Measurements from ENCODE around the gene RAB29. TPM values are rescaled to one million over a fixed set of nuclear protein-coding genes. Genes with fewer than 3 reads are reported as not detected.

Gene RAB29
- total and polyA plus RNA-seq, 2 experiments from 2014 or later, result 6.5 to 7.2 TPM

DNA sequence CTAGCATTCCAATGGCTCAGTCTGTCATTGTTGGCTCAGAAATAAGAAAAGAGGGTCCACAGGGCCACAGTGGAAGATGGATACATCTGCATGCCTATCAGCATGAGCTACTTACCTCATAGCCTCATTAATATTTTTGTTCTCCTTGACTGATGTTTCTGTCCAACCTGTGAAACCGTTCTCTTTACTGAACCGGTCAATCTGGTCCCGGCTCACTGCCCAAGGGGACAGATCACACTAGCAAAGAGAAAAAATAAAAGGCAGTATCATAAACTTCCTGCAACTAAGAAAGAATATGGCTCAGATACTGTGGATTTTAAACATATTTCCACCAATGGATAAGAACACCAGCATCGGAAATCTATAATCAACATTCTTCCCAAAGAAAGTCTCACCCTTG, 4.7 kb downstream of the RAB29 start:
- H3K4me3 ChIP-seq, result no peak overlapping the region
- H3K36me3 ChIP-seq, result no peaks in the 10 kb centered on the region
- H3K27me3 ChIP-seq, result peaks cover 31% of the 10 kb centered on the region
- H3K4me1 ChIP-seq (ENCODE audit: low read depth), result no peaks in the 10 kb centered on the region
- TF ChIP-seq, protein P1, sequence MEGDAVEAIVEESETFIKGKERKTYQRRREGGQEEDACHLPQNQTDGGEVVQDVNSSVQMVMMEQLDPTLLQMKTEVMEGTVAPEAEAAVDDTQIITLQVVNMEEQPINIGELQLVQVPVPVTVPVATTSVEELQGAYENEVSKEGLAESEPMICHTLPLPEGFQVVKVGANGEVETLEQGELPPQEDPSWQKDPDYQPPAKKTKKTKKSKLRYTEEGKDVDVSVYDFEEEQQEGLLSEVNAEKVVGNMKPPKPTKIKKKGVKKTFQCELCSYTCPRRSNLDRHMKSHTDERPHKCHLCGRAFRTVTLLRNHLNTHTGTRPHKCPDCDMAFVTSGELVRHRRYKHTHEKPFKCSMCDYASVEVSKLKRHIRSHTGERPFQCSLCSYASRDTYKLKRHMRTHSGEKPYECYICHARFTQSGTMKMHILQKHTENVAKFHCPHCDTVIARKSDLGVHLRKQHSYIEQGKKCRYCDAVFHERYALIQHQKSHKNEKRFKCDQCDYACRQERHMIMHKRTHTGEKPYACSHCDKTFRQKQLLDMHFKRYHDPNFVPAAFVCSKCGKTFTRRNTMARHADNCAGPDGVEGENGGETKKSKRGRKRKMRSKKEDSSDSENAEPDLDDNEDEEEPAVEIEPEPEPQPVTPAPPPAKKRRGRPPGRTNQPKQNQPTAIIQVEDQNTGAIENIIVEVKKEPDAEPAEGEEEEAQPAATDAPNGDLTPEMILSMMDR (IDR thresholded peaks at IDR 0.05; ENCODE audit: low read depth, low read length), result no peak
- no peak for DNase-seq (ENCODE audit: low read depth in 1 of 2, low spot score in 1 of 2)
- H3K9me3 ChIP-seq (ENCODE audit: low read depth), result no peaks in the 10 kb centered on the region
- H3K27ac ChIP-seq, result no peak overlapping the region

GRCh38 chr1:205769641-205770365, 5.5 kb downstream of the RAB29 start:
- DNase-seq (ENCODE audit: low read depth in 1 of 2, low spot score in 1 of 2), result no peak
- no peaks in the 10 kb centered on the region for H3K9me3 ChIP-seq (ENCODE audit: low read depth)
- no peaks in the 10 kb centered on the region for H3K36me3 ChIP-seq
- no peaks in the 10 kb centered on the region for H3K4me1 ChIP-seq (ENCODE audit: low read depth)
- TF ChIP-seq, protein P1 (IDR thresholded peaks at IDR 0.05; ENCODE audit: low read depth, low read length), result no peak
- H3K4me3 ChIP-seq, result no peak overlapping the region
- no peak overlapping the region for H3K27ac ChIP-seq
- H3K27me3 ChIP-seq, result peaks cover 28% of the 10 kb centered on the region

- Histone ChIP-seq H3K9me3 (ENCODE audit: low read depth) (no peaks in the 10 kb centered on the region), H3K4me3 (no peak overlapping the region), H3K27ac (no peak overlapping the region), H3K27me3 (peaks cover 3% of the 10 kb centered on the region), H3K36me3 (no peaks in the 10 kb centered on the region), H3K4me1 (ENCODE audit: low read depth) (no peaks in the 10 kb centered on the region)
- TF ChIP-seq, protein P1 (IDR thresholded peaks at IDR 0.05; ENCODE audit: low read depth, low read length), result no peak
- DNase-seq (ENCODE audit: low read depth in 1 of 2, low spot score in 1 of 2), result no peak
These were observed 8.0 kb downstream of the RAB29 start for GRCh38 chr1:205767248-205767647.

- H3K27me3 ChIP-seq, result no peaks in the 10 kb centered on the region
- TF ChIP-seq, protein P1 (IDR thresholded peaks at IDR 0.05; ENCODE audit: low read depth, low read length), result no peak
- H3K9me3 ChIP-seq (ENCODE audit: low read depth), result no peaks in the 10 kb centered on the region
- H3K4me1 ChIP-seq (ENCODE audit: low read depth), result no peaks in the 10 kb centered on the region
- H3K27ac ChIP-seq, result no peak overlapping the region
- DNase-seq (ENCODE audit: low read depth in 1 of 2, low spot score in 1 of 2), result no peak
- no peak overlapping the region for H3K4me3 ChIP-seq
- no peaks in the 10 kb centered on the region for H3K36me3 ChIP-seq
These were observed 8.7 kb downstream of the RAB29 start for GRCh38 chr1:205766570-205766969.

GRCh38 chr1:205766038-205766437, 9.2 kb downstream of the RAB29 start:
- TF ChIP-seq, protein P1 (IDR thresholded peaks at IDR 0.05; ENCODE audit: low read depth, low read length), result no peak
- Histone ChIP-seq H3K36me3 (no peaks in the 10 kb centered on the region), H3K4me1 (ENCODE audit: low read depth) (no peaks in the 10 kb centered on the region), H3K27ac (no peak overlapping the region), H3K27me3 (no peaks in the 10 kb centered on the region), H3K9me3 (ENCODE audit: low read depth) (no peaks in the 10 kb centered on the region), H3K4me3 (no peak overlapping the region)
- no peak for DNase-seq (ENCODE audit: low read depth in 1 of 2, low spot score in 1 of 2)
